HG03095 (cell line): Measurements from ENCODE around the gene AMPD3.
"Not testable (repeated sequence)": the region's sequence is repeated elsewhere in the genome, so short reads cannot be mapped to it uniquely, and the experiment has no call there.

Source experiments
- ATAC-seq: cut with Tn5 transposase; IDR thresholded peaks from one replicate; pipeline ENCODE4 v1.9.1; 2021; ENCODE audit warnings: moderate library complexity; ENCODE audit not compliant: unreplicated experiment

Gene AMPD3

GRCh38 chr11:10436683-10437082, 18.4 kb upstream of the AMPD3 start:
- not testable (repeated sequence) for ATAC-seq

DNA sequence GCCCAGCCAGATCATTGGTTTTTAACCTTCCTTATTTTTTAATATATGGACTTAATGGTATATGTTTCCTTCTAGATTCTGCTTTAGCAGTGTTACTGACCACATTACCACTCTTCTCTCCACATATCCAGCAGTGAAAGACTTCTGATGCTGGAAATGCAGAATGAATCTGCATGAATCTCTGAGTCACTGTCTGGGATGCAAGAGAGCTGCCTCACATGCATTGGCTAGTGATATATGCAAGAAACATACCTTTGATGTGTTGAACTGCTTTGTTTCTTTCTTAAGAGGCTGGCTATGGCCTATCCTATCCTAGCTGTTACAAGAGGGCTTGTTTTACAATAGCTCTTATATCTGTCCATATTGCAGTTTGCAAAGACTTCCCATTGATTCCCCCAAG, 16.6 kb upstream of the AMPD3 start:
- no peak for ATAC-seq

DNA sequence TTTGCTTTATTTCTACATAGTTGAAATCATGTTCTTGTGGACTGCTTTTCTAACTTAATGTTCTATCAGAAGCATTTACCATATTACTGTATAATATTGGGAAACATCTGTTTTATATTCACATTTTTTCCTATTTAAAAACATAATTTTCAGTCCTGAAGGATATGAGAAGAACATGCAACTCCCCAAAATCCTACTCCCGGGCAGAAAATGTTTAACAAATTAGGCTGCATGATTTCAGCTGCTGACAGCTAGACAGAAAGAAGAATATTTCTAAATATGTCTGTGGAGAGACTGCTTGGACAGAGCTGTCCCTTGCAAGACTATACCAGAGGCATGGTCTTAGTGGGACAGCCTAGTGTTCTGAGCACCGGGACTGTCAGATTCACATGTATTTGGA, 15.7 kb upstream of the AMPD3 start:
- ATAC-seq, result no peak

GRCh38 chr11:10439924-10440323, 15.1 kb upstream of the AMPD3 start:
- no peak for ATAC-seq

DNA sequence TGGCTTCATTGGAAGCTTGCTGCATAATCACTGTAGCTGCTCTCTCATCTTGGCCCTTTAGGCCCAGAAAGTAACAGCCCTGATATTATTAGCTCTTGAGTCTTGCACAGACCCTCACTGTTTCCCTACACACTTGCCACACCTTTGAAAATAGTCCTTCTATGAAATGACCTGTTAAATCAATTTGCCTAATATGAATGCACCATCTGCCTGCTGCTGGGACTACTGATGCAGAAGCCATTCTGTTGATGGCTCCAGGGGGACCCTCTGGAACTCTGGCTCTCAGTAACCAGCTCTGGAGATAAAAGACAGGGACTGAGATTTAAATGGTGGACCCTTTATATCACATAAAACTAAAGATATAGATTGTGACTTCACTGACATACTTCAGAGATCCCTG, 14.7 kb upstream of the AMPD3 start:
- no peak for ATAC-seq

DNA sequence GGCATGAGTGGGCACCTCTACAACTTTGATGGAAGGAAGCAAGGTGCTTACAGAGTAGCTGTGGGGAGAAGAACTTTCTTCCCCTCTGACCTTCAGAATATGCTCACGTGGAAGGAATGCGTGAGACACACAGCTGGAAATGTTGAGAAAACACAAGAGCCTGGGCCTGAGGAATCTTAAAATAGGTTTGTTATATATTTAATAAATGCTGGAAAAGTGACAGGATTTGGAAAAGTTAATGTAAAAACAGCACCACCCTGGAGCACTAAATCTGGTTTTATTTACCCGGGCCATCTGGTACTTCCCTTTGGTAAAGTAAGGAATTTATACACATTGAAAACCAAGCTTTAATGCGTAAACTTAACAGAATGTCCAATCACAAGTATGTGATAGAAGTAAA, 14.0 kb upstream of the AMPD3 start:
- ATAC-seq, result no peak

DNA sequence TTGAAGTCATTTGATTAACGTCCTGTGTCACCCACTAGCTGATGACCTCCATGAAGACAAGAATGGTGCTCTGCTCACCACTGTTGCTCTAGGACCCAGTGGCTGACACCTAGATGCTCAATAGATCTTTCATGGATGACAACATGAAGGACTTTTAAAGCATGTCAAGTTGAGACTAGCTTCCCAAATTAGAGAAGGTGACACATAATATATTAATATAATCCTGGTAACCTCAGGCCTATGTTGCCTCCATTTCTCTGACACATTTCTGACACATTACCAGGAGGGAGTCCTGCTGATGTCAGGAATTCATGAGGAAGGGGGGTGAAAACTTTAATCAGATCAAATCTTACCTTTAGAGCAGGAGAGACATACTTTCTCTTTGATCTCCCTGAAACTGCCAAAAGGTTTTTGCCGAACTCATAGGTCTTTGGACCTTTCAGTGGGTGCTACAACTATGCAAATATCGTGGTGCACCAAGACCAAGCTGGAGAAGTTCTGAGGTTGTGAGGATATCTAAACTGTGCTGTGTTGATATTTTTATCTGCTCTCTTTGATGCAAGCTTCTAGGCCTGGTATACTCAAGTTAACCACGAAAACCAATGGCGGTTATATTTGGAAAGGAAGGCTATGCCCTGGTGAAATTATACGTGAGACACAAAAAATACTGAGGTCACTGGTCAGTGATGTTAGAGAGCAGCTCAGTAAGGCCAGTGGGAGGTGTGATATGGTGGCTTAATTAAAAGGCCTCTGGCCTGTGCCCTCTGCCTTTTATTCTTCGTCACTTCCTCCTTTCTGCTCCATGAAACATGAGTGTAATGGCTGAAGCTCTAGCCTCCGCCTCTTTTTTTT, 13.2 kb upstream of the AMPD3 start:
- ATAC-seq, result peak; percentile 93

DNA sequence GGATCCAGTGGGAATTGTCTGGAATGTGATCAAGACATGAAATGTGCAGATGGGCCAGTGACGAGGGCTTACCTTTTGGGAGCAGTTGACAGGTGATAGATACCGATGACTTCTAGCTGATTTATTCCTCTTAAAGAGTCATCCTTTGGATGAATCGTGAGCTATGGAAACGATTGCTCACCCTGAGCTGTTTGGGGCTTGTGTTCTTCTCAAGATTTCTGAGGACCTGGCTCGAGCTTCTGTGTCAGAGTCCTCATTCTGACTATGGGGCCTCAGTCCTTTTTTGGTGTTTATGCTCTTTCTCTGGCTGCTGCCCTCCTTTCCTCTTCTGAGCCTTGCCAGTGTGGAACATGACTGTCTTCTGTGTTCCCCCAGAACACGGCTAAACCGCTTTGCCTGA, 11.9 kb upstream of the AMPD3 start:
- no peak for ATAC-seq

GRCh38 chr11:10443721-10444235, 11.3 kb upstream of the AMPD3 start:
- ATAC-seq, result no peak

GRCh38 chr11:10444725-10445315, 10.2 kb upstream of the AMPD3 start:
- no peak for ATAC-seq

DNA sequence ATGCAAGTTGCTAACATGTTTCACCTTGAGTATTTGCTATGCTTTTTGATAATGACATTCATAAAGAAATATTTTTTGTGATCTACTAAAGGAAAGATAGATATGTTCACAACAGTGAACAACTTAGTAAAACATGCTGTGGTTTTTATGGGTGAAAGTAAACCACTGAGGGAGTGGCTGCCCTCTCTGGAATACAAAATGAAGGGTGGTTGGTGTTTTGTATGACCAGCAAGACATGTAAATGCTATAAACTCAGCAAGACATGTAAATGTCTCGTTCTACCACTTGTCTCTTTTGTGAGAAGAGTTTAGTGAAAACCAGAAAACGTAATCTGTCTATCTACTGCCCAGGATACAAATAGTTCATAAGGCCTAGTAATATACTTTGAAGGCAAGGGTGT, 7.6 kb upstream of the AMPD3 start:
- ATAC-seq, result no peak

- ATAC-seq, result no peak
Measured at GRCh38 chr11:10450462-10451425, 4.3 kb upstream of the AMPD3 start.

DNA sequence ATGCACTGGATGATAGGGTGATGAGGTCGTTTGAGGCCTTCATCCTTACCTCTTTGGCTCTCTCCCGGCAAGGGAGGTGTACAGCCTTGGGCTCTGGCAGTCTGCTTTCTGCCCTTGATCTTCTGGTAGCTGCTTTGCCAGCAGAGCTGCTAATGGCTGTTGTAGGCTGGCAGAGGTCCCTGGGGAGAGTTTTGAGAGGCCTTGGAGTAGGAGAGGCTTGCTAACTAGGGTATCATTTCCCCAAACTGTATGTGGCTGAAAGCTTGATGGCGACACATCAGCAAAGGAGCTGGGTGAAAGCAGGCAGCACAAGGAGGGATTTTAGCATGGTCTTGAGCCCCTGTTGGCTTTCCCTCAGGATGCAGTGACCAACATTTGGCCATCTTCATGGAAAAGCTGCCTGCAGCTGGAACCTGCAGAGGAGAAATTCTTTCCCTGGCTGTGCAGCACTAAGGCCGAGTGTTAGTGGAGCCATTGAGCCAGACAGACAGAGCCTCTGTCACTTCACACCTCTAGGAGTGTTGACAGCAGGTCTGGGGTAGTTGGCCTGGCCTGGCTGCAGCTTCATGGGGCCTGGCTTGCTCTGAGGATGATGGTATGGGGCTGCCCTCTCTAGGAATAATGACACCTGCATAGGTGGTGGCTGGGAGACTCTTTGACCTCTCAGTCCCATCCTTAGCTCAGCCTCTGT, 3.5 kb upstream of the AMPD3 start:
- ATAC-seq, result no peak

- no peak for ATAC-seq
Measured at GRCh38 chr11:10452211-10452767, 2.8 kb upstream of the AMPD3 start.

- ATAC-seq, result no peak
Measured at GRCh38 chr11:10453261-10453660, 1.8 kb upstream of the AMPD3 start.

GRCh38 chr11:10455637-10456487, 798 bp downstream of the AMPD3 start:
- peak; percentile 46 for ATAC-seq

DNA sequence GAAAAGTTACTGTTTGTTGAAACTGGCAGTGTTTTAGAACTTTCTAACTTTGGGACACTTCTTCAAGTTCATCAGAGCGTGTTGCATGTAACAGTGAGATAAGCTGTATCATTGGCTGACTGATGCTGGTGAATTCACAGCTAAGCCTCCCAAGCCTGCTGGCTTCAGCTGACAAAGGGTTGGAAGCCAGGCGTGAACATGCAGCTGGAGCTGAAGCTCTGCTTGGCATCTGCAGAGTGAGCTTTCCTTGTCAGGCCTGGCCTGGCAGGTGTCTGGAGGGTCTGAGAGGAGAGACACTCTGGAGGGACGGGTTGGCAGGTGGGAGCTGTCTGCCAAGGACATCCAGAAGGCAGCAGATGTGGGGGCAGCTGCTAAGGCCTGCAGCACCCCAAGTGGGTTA, 1.5 kb downstream of the AMPD3 start:
- no peak for ATAC-seq

DNA sequence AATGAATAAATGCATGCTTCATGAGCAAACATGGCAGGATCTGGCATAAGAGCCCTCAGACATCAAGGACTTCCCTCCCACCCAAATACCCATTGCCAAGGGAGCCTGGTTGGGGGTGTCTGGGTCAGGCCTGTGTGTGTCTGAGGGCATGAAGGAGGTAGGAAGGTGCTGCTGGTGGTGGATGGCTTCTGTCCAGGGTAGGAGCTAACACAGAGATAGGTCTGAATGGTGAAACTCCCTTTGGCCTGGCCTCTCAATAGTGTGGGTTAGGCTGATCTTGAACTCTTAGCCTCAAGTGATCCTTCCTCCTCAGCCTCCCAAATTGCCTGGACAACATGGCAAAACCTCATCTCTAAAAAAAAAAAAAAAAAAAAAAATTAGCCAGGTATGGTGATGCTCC, 2.8 kb downstream of the AMPD3 start:
- ATAC-seq, result no peak
